ENCODE measurements around the gene TAGLN3.

Gene TAGLN3

GRCh38 chr3:112009670-112010069, 10.9 kb downstream of the TAGLN3 start:
- DNase-seq (ENCODE audit: low spot score), result no peak
- Histone ChIP-seq H3K27ac (no peak overlapping the region), H3K4me3 (no peak overlapping the region)
- TF ChIP-seq, protein P1, sequence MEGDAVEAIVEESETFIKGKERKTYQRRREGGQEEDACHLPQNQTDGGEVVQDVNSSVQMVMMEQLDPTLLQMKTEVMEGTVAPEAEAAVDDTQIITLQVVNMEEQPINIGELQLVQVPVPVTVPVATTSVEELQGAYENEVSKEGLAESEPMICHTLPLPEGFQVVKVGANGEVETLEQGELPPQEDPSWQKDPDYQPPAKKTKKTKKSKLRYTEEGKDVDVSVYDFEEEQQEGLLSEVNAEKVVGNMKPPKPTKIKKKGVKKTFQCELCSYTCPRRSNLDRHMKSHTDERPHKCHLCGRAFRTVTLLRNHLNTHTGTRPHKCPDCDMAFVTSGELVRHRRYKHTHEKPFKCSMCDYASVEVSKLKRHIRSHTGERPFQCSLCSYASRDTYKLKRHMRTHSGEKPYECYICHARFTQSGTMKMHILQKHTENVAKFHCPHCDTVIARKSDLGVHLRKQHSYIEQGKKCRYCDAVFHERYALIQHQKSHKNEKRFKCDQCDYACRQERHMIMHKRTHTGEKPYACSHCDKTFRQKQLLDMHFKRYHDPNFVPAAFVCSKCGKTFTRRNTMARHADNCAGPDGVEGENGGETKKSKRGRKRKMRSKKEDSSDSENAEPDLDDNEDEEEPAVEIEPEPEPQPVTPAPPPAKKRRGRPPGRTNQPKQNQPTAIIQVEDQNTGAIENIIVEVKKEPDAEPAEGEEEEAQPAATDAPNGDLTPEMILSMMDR (IDR thresholded peaks at IDR 0.05), result no peak

GRCh38 chr3:112010636-112011035, 11.9 kb downstream of the TAGLN3 start:
- DNase-seq (ENCODE audit: low spot score), result no peak
- no peak overlapping the region for H3K4me3 ChIP-seq
- H3K27ac ChIP-seq, result no peak overlapping the region
- TF ChIP-seq, protein P1 (IDR thresholded peaks at IDR 0.05), result no peak

DNA sequence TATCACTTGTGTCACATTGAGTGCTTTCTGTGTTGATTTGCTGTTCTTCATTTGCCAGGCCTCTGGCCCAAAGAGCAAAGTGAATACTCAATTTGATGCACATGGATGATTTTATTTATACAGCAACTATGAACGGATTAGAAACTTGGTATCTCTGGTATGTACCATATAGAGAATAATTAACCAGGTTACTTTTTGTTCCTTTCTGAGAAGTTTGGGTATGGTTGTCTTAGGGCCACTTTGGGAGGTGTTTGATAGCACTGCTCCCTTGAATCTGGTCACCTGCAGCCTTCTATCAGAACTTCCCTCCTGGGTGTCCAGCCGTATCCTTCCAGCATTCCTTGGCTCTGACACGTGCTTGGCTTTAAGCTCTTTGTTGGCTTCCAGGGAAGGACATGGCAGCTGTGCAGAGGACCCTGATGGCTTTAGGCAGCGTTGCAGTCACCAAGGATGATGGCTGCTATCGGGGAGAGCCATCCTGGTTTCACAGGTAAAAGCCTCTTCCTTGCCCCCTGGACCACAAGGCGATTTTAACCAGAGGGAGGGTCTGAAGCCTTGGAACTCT, 12.7 kb downstream of the TAGLN3 start:
- no peak overlapping the region for H3K4me3 ChIP-seq
- no peak overlapping the region for H3K27ac ChIP-seq
- TF ChIP-seq, protein P1 (IDR thresholded peaks at IDR 0.05), result no peak
- DNase-seq (ENCODE audit: low spot score), result no peak

DNA sequence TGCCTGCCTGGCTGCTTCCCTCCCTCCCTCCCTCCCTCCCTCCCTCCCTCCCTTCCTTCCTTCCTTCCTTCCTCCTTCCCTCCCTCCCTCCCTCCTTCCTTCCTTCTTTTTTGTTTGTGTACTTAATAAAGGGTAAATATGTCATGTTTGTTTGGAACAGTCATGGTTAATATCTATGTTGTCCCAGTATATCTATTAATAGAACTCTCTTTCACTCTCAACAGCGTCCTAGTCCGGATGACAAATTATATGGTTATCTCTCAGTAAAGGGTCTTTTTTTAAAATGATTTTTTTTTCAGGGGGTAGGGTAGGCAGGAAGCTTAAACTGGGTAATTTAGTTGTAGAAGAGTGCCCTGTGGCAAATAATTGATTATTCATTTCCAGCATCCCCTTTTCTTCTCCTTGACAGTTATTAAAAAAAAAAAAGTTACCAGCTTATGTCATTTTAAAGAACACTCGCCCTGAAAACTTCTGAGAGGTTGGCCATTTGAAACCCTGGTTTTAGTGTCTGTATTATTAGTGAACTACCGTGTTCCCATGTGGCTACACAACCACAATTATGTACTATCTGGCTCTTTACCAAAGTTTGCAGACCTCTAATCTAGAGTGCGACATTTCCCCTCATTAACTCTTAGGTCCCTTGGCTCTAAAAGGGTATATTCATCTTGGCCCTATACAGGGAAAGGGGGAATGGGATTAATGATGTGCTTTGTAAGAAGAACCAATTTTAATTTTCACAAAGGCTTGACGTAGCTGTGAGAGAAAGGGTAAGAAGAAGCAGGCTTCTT, 13.7 kb downstream of the TAGLN3 start:
- no peak overlapping the region for H3K4me3 ChIP-seq
- TF ChIP-seq, protein P1 (IDR thresholded peaks at IDR 0.05), result no peak
- H3K27ac ChIP-seq, result peak overlapping the region; percentile 61 to 64
- no peak for DNase-seq (ENCODE audit: low spot score)

DNA sequence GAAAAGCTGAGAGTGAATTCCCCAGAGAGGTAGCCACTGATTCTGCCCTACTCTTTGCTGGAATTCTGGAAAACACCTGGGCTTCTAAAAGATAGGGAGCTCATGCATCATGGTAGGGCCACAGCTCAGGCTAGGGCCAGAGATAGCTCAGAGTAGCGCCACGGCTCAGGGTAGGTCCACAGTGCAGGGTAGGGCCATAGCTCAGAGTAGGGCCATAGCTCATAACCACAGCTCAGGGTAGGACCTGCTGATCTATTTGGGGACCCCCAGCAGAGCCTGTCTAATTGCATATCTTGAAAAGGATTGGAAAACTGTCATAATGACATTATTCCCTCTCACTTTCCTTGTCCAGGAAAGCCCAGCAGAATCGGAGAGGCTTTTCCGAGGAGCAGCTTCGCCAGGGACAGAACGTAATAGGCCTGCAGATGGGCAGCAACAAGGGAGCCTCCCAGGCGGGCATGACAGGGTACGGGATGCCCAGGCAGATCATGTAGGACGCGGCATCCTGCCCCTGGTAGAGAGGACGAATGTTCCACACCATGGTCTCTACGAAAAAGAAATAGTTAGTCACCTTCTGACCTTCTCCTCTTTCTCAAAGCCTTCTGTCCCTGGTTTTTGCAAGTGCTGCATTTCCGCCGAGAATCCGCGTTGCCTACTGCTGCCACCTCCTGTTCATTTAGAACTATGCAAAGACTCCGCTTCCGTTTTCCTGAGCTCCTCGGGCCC, 14.5 kb downstream of the TAGLN3 start:
- DNase-seq (ENCODE audit: low spot score), result no peak
- Histone ChIP-seq H3K27ac (peak overlapping the region; percentile 61 to 64), H3K4me3 (peak overlapping the region; percentile 42)
- TF ChIP-seq, protein P1 (IDR thresholded peaks at IDR 0.05), result peak; percentile 67

GRCh38 chr3:112013784-112014143, 15.0 kb downstream of the TAGLN3 start:
- Histone ChIP-seq H3K4me3 (peak overlapping the region; percentile 42), H3K27ac (no peak overlapping the region)
- DNase-seq (ENCODE audit: low spot score), result no peak
- TF ChIP-seq, protein P1 (IDR thresholded peaks at IDR 0.05), result no peak

All from coronary artery (tissue), 2 donors.